ENCODE measurements around the gene PUS10.
"Not testable (repeated sequence)": the region's sequence is repeated elsewhere in the genome, so short reads cannot be mapped to it uniquely, and the experiment has no call there.

PUS10 gene

DNA sequence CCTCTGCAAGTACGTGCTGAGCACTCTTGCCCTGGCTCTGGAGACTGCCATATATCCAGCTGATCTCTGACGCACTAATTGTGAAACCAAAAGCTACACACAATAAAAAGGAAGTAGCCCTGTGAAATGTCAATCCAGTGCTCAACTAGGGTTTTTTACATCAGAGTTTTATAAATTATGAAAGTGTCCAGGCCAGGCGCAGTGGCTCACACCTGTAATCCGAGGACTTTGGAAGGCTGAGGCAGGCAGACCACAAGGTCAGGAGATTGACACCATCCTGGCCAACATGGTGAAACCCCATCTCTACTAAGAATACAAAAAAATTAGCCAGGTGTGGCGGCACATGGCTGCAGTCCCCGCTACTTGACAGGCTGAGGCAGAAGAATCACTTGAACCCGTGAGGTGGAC is 25.1 kb downstream of the PUS10 start:
- H3K4me3 ChIP-seq (ENCODE audit: low read depth, low read length) = no peak overlapping the region
- TF ChIP-seq POLR2A (IDR thresholded peaks at IDR 0.05; ENCODE audit: extremely low read depth, insufficient read length) (no peak), MYC (IDR thresholded peaks at IDR 0.05; ENCODE audit: low read depth, low read length) (no peak)
- TF ChIP-seq, protein P1, sequence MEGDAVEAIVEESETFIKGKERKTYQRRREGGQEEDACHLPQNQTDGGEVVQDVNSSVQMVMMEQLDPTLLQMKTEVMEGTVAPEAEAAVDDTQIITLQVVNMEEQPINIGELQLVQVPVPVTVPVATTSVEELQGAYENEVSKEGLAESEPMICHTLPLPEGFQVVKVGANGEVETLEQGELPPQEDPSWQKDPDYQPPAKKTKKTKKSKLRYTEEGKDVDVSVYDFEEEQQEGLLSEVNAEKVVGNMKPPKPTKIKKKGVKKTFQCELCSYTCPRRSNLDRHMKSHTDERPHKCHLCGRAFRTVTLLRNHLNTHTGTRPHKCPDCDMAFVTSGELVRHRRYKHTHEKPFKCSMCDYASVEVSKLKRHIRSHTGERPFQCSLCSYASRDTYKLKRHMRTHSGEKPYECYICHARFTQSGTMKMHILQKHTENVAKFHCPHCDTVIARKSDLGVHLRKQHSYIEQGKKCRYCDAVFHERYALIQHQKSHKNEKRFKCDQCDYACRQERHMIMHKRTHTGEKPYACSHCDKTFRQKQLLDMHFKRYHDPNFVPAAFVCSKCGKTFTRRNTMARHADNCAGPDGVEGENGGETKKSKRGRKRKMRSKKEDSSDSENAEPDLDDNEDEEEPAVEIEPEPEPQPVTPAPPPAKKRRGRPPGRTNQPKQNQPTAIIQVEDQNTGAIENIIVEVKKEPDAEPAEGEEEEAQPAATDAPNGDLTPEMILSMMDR (IDR thresholded peaks at IDR 0.05; ENCODE audit: low read depth, low read length) = no peak
- TF ChIP-seq, protein P2, sequence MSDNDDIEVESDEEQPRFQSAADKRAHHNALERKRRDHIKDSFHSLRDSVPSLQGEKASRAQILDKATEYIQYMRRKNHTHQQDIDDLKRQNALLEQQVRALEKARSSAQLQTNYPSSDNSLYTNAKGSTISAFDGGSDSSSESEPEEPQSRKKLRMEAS (IDR thresholded peaks at IDR 0.05; ENCODE audit: low read depth, low read length) = no peak
- peak; percentile 68 for DNase-seq (ENCODE audit: low read depth)

DNA sequence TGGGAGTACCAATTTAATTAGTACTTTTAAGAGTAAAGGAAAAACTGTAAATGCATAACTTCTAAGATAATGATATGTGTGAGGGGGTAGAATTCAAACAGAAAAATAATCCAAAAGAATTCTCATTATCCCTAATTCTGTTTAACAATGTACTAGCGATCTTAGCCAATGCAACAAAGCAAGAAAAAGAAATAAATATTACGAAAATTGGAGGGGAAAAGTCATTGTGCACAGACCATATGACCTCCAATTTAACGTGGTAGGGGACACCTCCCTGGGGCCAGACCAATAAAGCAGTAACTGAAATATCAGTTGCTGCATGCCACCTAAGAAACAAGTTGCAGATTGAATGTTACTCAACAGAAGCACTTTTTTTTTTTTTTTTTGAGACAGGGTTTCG is 26.4 kb downstream of the PUS10 start:
- no peak overlapping the region for H3K4me3 ChIP-seq (ENCODE audit: low read depth, low read length)
- TF ChIP-seq, protein P2 (IDR thresholded peaks at IDR 0.05; ENCODE audit: low read depth, low read length) = no peak
- TF ChIP-seq POLR2A (IDR thresholded peaks at IDR 0.05; ENCODE audit: extremely low read depth, insufficient read length) = no peak
- TF ChIP-seq, protein P1 (IDR thresholded peaks at IDR 0.05; ENCODE audit: low read depth, low read length) = no peak
- TF ChIP-seq MYC (IDR thresholded peaks at IDR 0.05; ENCODE audit: low read depth, low read length) = no peak
- no peak for DNase-seq (ENCODE audit: low read depth)

DNA sequence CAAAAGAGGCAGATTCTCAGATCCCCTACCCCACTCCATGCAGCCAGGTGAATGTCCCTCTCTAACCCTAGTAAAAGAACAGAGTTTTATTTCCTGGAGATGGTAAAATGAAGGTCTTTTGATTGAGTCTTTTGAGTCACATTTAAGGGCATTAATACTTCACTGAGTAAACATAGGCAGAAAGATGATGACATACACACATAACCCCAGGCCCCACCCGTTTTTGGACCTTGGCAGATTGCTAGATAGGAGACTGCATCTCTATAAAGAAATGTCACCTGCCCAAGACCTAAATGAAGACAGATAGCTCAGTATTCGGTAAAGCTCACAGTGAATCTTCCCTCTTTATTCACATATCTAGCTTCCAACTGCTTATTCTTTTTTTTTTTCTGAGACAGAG is 28.8 kb downstream of the PUS10 start:
- no peak overlapping the region for H3K4me3 ChIP-seq (ENCODE audit: low read depth, low read length)
- TF ChIP-seq, protein P2 (IDR thresholded peaks at IDR 0.05; ENCODE audit: low read depth, low read length) = no peak
- TF ChIP-seq MYC (IDR thresholded peaks at IDR 0.05; ENCODE audit: low read depth, low read length) = no peak
- TF ChIP-seq, protein P1 (IDR thresholded peaks at IDR 0.05; ENCODE audit: low read depth, low read length) = no peak
- TF ChIP-seq POLR2A (IDR thresholded peaks at IDR 0.05; ENCODE audit: extremely low read depth, insufficient read length) = no peak
- DNase-seq (ENCODE audit: low read depth) = no peak

DNA sequence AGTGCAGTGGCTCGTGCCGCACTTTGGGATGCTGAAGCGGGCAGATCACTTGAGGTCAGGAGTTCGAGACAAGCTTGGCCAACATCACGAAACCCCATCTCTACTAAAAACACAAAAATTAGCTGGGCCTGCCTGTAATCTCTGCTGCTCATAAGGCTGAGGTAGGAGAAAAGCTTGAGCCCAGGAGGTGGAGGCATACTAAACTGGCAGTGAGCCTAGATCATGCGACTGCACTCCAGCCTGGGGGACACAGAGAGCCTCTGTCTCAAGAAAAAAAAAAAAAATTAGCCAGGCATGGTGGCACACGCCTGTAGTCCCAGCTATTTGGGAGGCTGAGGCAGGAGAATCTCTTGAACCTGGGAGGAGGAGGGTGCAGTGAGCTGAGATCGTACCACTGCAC is 30.4 kb downstream of the PUS10 start:
- not testable (repeated sequence) for H3K4me3 ChIP-seq (ENCODE audit: low read depth, low read length); DNase-seq (ENCODE audit: low read depth)

DNA sequence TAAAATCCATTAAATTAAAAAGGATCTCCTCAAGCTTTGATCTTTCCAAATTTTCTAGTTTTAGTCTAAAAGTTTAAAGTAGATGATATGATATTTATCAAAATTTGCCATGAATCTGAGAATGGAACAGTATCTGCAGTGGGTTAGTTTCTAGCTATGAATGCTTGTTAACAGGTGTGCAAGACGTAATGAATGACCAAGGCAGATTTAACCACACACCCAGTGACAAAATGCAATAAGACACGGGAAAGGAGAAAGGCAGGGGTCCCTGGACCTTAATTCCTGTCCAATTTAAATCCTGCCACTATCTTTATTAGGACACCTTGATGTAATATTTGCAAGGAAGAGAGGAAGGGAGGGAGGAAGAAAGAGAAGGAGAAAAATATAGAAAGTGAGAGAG is 31.0 kb downstream of the PUS10 start:
- H3K4me3 ChIP-seq (ENCODE audit: low read depth, low read length) = no peak overlapping the region
- TF ChIP-seq, protein P1 (IDR thresholded peaks at IDR 0.05; ENCODE audit: low read depth, low read length) = no peak
- TF ChIP-seq MYC (IDR thresholded peaks at IDR 0.05; ENCODE audit: low read depth, low read length) (no peak), POLR2A (IDR thresholded peaks at IDR 0.05; ENCODE audit: extremely low read depth, insufficient read length) (no peak)
- TF ChIP-seq, protein P2 (IDR thresholded peaks at IDR 0.05; ENCODE audit: low read depth, low read length) = no peak

DNA sequence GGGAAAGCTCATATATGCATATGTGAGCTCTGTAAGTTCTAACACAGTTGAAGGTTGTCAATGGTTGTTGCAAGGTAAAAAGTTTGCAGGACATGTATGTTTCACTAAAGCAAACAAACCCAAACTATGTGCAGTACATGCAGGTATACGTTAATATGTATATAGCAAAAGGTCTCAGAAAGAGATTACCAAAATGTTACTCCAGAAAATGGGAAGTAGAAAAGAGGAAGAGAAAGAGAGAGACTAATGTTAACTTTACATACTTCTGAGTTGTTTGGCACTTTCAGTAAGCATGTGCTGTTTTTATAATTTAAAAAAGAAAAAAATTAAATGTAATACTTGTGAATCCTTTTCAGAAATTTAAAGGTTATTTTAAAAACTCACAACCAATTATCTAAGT is 33.3 kb downstream of the PUS10 start:
- TF ChIP-seq, protein P2 (IDR thresholded peaks at IDR 0.05; ENCODE audit: low read depth, low read length) = no peak
- no peak for TF ChIP-seq MYC (IDR thresholded peaks at IDR 0.05; ENCODE audit: low read depth, low read length)
- TF ChIP-seq, protein P1 (IDR thresholded peaks at IDR 0.05; ENCODE audit: low read depth, low read length) = no peak
- TF ChIP-seq POLR2A (IDR thresholded peaks at IDR 0.05; ENCODE audit: extremely low read depth, insufficient read length) = no peak
- no peak overlapping the region for H3K4me3 ChIP-seq (ENCODE audit: low read depth, low read length)
- peak; percentile 55 for DNase-seq (ENCODE audit: low read depth)

More for the DNA sequence above, 31.0 kb downstream of the PUS10 start:
- no peak for DNase-seq (ENCODE audit: low read depth)

DNA sequence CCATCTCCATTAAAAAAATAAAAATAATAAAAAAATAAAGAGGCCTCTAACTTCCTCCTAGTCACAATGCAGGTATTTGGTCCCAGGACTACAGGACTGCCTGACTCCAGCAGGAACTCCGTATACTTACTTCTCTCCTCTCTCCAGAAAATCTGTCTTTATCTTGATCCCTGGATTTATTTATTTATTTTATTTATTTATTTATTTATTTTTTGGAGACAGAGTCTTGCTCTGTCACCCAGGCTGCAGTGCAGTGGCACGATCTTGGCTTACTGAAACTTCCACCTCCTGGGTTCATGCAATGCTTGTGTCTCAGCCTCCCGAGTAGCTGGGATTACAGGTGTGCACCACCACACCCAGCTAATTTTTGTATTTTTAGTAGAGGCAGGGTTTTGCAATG is 36.0 kb downstream of the PUS10 start:
- H3K4me3 ChIP-seq (ENCODE audit: low read depth, low read length) = not testable (repeated sequence)

More for the DNA sequence above, 36.0 kb downstream of the PUS10 start:
- not testable (repeated sequence) for DNase-seq (ENCODE audit: low read depth)

Measured in NB4 (cell line).